Neural progenitor cell (in vitro differentiated cells): ENCODE measurements around the gene PKN1. TPM values are rescaled to one million over a fixed set of nuclear protein-coding genes. Genes with fewer than 3 reads are reported as not detected.

ENCODE experiments used
- DNase-seq: peaks from one replicate; pipeline ENCODE4 v3.0.0-alpha.2; 2016; ENCODE audit warnings: low spot score
- H2AFZ ChIP-seq: fragments of 200-600 bp; sonication (generic); replicated peaks from 2 replicates; pipeline ENCODE4 v1.6.1; 2016; ENCODE audit warnings: antibody characterized with exemption
- H3F3A ChIP-seq: fragments of 200-600 bp; sonication (generic); 2 replicates; pipeline ENCODE4 v1.6.1; 2016; ENCODE audit warnings: antibody characterized with exemption, low read depth
- H3K27ac ChIP-seq: fragments of 200-600 bp; sonication (generic); 2 replicates; pipeline ENCODE4 v1.5.1; 2016; ENCODE audit warnings: mild to moderate bottlenecking
- H3K27me3 ChIP-seq: fragments of 200-600 bp; sonication (generic); 2 replicates; pipeline ENCODE4 v1.6.1; 2016; ENCODE audit warnings: mild to moderate bottlenecking, moderate library complexity
- H3K36me3 ChIP-seq: fragments of 200-600 bp; sonication (generic); 2 replicates; pipeline ENCODE4 v1.5.1; 2016
- H3K4me1 ChIP-seq: fragments of 200-600 bp; sonication (generic); 2 replicates; pipeline ENCODE4 v1.6.1; 2016; ENCODE audit warnings: mixed run types
- H3K4me2 ChIP-seq: fragments of 200-600 bp; sonication (generic); 2 replicates; pipeline ENCODE4 v1.6.1; 2016
- H3K4me3 ChIP-seq: fragments of 200-600 bp; sonication (generic); 2 replicates; pipeline ENCODE4 v1.5.1; 2016
- H3K79me2 ChIP-seq: fragments of 200-600 bp; sonication (generic); 2 replicates; pipeline ENCODE4 v1.6.1; 2016; ENCODE audit warnings: low read depth
- H3K9ac ChIP-seq: fragments of 200-600 bp; sonication (generic); 2 replicates; pipeline ENCODE4 v1.6.1; 2016
- H3K9me3 ChIP-seq: fragments of 200-600 bp; sonication (generic); 2 replicates; pipeline ENCODE4 v1.5.1; 2016; ENCODE audit warnings: low read depth
- H4K20me1 ChIP-seq: fragments of 200-600 bp; sonication (generic); 2 replicates; pipeline ENCODE4 v1.6.1; 2016; ENCODE audit warnings: low read depth
- H3K27ac Mint-ChIP-seq: 3 replicates; pipeline ENCODE4 v1.8.0; 2021; ENCODE audit warnings: mixed read lengths
- H3K27me3 Mint-ChIP-seq: 2 replicates; pipeline ENCODE4 v1.8.0; 2022; ENCODE audit warnings: low read depth, mild to moderate bottlenecking, inconsistent platforms, moderate library complexity, mixed read lengths; ENCODE audit not compliant: insufficient read depth
- H3K36me3 Mint-ChIP-seq: 3 replicates; pipeline ENCODE4 v1.8.0; 2021; ENCODE audit warnings: mixed read lengths
- H3K4me1 Mint-ChIP-seq: 3 replicates; pipeline ENCODE4 v1.8.0; 2021; ENCODE audit warnings: mixed read lengths
- H3K4me3 Mint-ChIP-seq: 3 replicates; pipeline ENCODE4 v1.8.0; 2021; ENCODE audit warnings: mild to moderate bottlenecking, moderate library complexity, mixed read lengths
- H3K9me3 Mint-ChIP-seq: 3 replicates; pipeline ENCODE4 v1.8.0; 2020; ENCODE audit warnings: mixed read lengths
- EZH2 ChIP-seq: fragments of 200-600 bp; sonication (generic); IDR thresholded peaks from 2 replicates; pipeline ENCODE4 v1.6.1; 2017; ENCODE audit warnings: antibody characterized with exemption, mild to moderate bottlenecking, moderate library complexity
- EZH2phosphoT487 ChIP-seq: fragments of 200-600 bp; sonication (generic); IDR thresholded peaks from 2 replicates; pipeline ENCODE4 v1.6.1; 2017; ENCODE audit warnings: antibody characterized with exemption
- total RNA-seq: library from RNA; depleted of rRNA; stranded (reverse); fragments of >200 nt; gene quantifications from 2 replicates; pipeline ENCODE4 v1.2.3, GENCODE V29; 2015; ENCODE audit warnings: low replicate concordance
- TF ChIP-seq, protein P1 (sequence below): fragments of 200-600 bp; sonication (generic); IDR thresholded peaks from 2 replicates; pipeline ENCODE4 v1.5.1; 2017; ENCODE audit warnings: antibody characterized with exemption, mild to moderate bottlenecking

PKN1 gene
- total RNA-seq, 1 donor from 2014 or later, result 29.0 TPM

DNA sequence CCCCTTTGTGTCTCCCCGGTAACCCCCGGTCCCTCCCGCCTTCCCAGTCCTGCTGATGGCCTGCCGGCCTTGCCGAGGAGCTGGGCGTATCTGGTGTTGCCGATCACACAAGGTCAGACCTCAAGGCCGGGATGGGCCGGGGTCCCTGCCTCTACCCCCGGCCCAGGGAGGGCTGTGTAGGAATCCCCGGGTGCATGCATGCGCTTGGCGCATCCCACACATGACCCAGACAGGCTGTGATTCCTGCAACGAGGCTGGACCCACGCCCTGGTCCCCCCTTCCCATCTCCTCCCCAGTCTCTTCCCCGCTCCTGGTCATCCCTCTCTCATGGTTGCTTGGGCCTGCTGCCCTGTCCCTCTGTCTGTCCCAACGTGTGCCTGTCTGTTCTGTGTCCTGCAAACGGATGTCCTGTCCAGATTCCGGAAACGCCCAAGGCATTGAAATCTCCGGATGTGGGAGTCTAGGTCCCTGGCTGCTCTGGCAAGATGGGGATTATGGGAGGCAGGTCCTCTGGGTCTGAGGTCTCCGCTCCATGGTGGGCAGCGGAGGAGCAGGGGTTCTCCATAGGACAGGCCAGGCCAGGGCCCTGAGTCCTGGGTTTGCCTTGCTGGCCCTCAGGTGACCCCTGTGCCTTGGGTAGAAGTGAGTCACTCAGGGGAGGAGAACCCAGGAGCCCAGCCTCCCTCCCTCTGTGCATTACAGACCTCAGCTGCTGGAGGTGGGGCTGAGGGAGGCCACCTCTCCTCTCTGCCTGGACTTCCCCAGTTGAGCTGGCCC, 1.6 kb downstream of the PKN1 start:
- no peak overlapping the region for H3K27ac ChIP-seq
- H4K20me1 ChIP-seq, result peaks cover 36% of the 10 kb centered on the region
- H3K27ac Mint-ChIP-seq, result peak overlapping the region; percentile 77
- H3K9me3 ChIP-seq, result no peaks in the 10 kb centered on the region
- H2AFZ ChIP-seq, result no peak overlapping the region
- H3F3A ChIP-seq, result peaks cover 34% of the 10 kb centered on the region
- peaks cover 10% of the 10 kb centered on the region for H3K4me1 ChIP-seq
- H3K4me3 Mint-ChIP-seq, result peak overlapping the region; percentile 81
- peaks cover 19% of the 10 kb centered on the region for H3K4me1 Mint-ChIP-seq
- H3K36me3 ChIP-seq, result no peaks in the 10 kb centered on the region
- peak overlapping the region; percentile 99 for H3K4me2 ChIP-seq
- peaks cover 7% of the 10 kb centered on the region for H3K27me3 Mint-ChIP-seq
- peaks cover 43% of the 10 kb centered on the region for H3K79me2 ChIP-seq
- H3K36me3 Mint-ChIP-seq, result no peaks in the 10 kb centered on the region
- DNase-seq, result no peak
- H3K4me3 ChIP-seq, result peak overlapping the region; percentile 94
- no peaks in the 10 kb centered on the region for H3K9me3 Mint-ChIP-seq
- peaks cover 19% of the 10 kb centered on the region for H3K27me3 ChIP-seq
- TF ChIP-seq EZH2 (no peak), EZH2phosphoT487 (no peak)
- TF ChIP-seq, protein P1, sequence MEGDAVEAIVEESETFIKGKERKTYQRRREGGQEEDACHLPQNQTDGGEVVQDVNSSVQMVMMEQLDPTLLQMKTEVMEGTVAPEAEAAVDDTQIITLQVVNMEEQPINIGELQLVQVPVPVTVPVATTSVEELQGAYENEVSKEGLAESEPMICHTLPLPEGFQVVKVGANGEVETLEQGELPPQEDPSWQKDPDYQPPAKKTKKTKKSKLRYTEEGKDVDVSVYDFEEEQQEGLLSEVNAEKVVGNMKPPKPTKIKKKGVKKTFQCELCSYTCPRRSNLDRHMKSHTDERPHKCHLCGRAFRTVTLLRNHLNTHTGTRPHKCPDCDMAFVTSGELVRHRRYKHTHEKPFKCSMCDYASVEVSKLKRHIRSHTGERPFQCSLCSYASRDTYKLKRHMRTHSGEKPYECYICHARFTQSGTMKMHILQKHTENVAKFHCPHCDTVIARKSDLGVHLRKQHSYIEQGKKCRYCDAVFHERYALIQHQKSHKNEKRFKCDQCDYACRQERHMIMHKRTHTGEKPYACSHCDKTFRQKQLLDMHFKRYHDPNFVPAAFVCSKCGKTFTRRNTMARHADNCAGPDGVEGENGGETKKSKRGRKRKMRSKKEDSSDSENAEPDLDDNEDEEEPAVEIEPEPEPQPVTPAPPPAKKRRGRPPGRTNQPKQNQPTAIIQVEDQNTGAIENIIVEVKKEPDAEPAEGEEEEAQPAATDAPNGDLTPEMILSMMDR, result no peak
- H3K9ac ChIP-seq, result no peak overlapping the region

DNA sequence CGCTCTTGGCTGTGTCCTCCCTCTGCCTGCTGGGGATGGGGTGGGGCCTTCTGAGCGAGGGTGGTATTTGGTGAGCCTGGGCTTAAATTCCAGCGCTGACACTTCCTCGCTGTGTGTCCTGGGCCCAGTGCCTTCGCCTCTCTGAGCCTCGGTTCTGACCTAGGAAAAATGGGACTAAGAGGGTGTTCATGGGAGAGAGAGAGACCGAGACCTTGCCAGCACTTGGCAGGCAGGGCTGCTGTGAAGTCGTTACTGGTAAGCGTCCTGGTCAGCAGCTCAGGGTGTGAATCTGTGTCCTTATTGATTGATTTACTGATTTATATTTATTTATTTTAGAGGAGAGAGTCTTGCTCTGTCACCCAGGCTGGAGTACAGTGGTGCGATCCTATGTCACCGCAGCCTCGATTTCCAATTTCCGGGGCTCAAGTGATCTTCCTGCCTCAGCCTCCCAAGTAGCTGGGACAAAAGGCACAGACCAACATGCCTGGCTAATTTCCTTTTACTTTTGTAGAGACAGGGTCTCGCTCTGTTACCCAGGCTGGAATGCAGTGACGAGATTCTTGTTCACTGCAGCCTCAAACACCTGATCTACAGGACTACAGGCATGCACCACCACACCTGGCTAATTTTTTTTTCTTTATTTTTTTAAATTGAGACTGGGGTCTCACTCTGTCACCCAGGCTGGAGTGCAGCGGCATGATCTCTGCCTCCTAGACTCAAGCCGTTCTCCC, 2.4 kb downstream of the PKN1 start:
- Mint-ChIP-seq H3K36me3 (no peaks in the 10 kb centered on the region), H3K27ac (no peak overlapping the region), H3K27me3 (peaks cover 4% of the 10 kb centered on the region), H3K4me3 (peak overlapping the region; percentile 38), H3K4me1 (peaks cover 19% of the 10 kb centered on the region), H3K9me3 (no peaks in the 10 kb centered on the region)
- no peak overlapping the region for H3K4me3 ChIP-seq
- H3K4me2 ChIP-seq, result no peak overlapping the region
- H4K20me1 ChIP-seq, result peaks cover 36% of the 10 kb centered on the region
- TF ChIP-seq, protein P1, result no peak
- peaks cover 18% of the 10 kb centered on the region for H3K27me3 ChIP-seq
- DNase-seq, result no peak
- no peak overlapping the region for H3K9ac ChIP-seq
- no peaks in the 10 kb centered on the region for H3K9me3 ChIP-seq
- no peaks in the 10 kb centered on the region for H3K36me3 ChIP-seq
- peaks cover 34% of the 10 kb centered on the region for H3F3A ChIP-seq
- H2AFZ ChIP-seq, result no peak overlapping the region
- H3K79me2 ChIP-seq, result peaks cover 43% of the 10 kb centered on the region
- no peak overlapping the region for H3K27ac ChIP-seq
- H3K4me1 ChIP-seq, result peaks cover 10% of the 10 kb centered on the region

DNA sequence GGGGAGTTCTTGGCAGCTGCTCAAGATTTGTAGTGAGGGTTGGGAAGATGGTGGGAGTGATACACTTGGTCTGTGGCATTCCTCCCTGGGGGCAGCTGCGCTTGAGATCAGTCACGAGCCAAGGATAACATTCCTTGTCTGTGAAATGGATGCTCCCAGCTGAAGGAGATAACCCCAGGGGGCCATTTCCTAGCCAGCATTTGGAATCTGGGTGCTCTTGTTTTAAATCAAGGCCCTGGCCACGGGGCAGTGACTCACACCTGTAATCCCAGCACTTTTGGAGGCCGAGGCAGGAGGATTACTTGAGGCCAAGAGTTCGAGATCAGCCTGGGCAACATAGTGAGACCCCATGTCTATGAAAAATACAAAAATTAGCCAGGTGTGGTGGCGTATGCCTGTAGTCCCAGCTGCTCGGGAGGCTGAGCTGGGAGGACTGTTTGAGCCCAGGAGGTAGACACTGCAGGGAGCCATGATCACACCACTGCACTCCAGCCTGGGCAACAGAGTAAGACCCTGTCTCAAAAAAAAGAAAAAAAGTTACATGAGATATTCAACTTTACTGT, 4.6 kb downstream of the PKN1 start:
- no peak overlapping the region for H3K4me3 Mint-ChIP-seq
- peaks cover 4% of the 10 kb centered on the region for H3K36me3 Mint-ChIP-seq
- no peaks in the 10 kb centered on the region for H3K27me3 Mint-ChIP-seq

More for the DNA sequence above, 4.6 kb downstream of the PKN1 start:
- Mint-ChIP-seq H3K4me1 (peaks cover 16% of the 10 kb centered on the region), H3K27ac (no peak overlapping the region), H3K9me3 (no peaks in the 10 kb centered on the region)
- Histone ChIP-seq H3K4me3 (no peak overlapping the region), H3F3A (peaks cover 22% of the 10 kb centered on the region), H3K27ac (no peak overlapping the region), H4K20me1 (peaks cover 36% of the 10 kb centered on the region), H3K9ac (no peak overlapping the region), H3K36me3 (no peaks in the 10 kb centered on the region), H3K4me2 (no peak overlapping the region), H3K79me2 (peaks cover 43% of the 10 kb centered on the region), H3K9me3 (no peaks in the 10 kb centered on the region), H3K27me3 (no peaks in the 10 kb centered on the region), H2AFZ (no peak overlapping the region), H3K4me1 (peaks cover 10% of the 10 kb centered on the region)
- DNase-seq, result no peak
- TF ChIP-seq EZH2phosphoT487 (no peak), EZH2 (no peak)
